HepG2 (cell line): ENCODE data around the gene ARHGAP26. TPM values are rescaled to one million over a fixed set of nuclear protein-coding genes. Genes with fewer than 3 reads are reported as not detected.

Source experiments
- ATAC-seq: fragments of 200-7000 bp; cut with Tn5 transposase; 3 replicates; pipeline ENCODE4 v1.9.1; 2020; ENCODE audit warnings: mild to moderate bottlenecking, moderate library complexity
- BruUV-seq: library from RNA; stranded (reverse); fragments of 400-500 nt; replicated peaks from 2 replicates; lab custom pipeline; 2021; lab: Mats Ljungman, UMichigan
- CTCF ChIA-PET: fragments of 300-600 bp; formaldehyde crosslinking; extraction: SDS; loops from one replicate; lab custom pipeline; 2021; ENCODE audit warnings: low total read pairs, inconsistent platforms, low intra/inter-chr PET ratio; lab: Yijun Ruan, JAX
- POLR2A ChIA-PET: fragments of 350-600 bp; sonication (Branson Sonifier 250); formaldehyde crosslinking; loops from one replicate; lab custom pipeline; 2020; ENCODE audit warnings: antibody characterized with exemption, inconsistent platforms; lab: Yijun Ruan, JAX
- DNase-seq: peaks from one replicate; pipeline ENCODE4 v3.0.0-alpha.2; 2015; ENCODE audit warnings: low spot score
- FAIRE-seq: peaks from 3 replicates; lab custom pipeline; 2011; peaks lifted over from hg19 to GRCh38; lab: Jason Lieb, UNC
- H2AFZ ChIP-seq: one replicate; pipeline ENCODE4 v1.6.1; 2011; ENCODE audit warnings: low read length, inconsistent platforms
- H3K27ac ChIP-seq: fragments of 300-600 bp; 3 replicates; pipeline ENCODE4 v1.8.0; 2011; ENCODE audit warnings: mixed run types, mild to moderate bottlenecking, mixed read lengths, low read length, inconsistent platforms; ENCODE audit not compliant: insufficient read depth; ENCODE audit errors: extremely low read length
- H3K27me3 ChIP-seq, 2 experiments: fragments of 200-600 bp in 1 of 2; 2 replicates in 1 of 2; 3 replicates in 1 of 2; pipeline versions ENCODE4 v1.6.0 to v1.8.0; 2011; ENCODE audit warnings: low read length in 2 of 2, mild to moderate bottlenecking in 2 of 2, moderate library complexity in 2 of 2, inconsistent platforms in 1 of 2; ENCODE audit not compliant: insufficient read depth in 2 of 2, control insufficient read depth in 1 of 2
- H3K36me3 ChIP-seq, 2 experiments: fragments of 200-600 bp in 1 of 2; replicated peaks in 1 of 2; 2 replicates in 1 of 2; 3 replicates in 1 of 2; pipeline versions ENCODE4 v1.5.1 to v1.8.0; 2011; ENCODE audit warnings: low read length in 2 of 2, inconsistent platforms in 1 of 2; ENCODE audit not compliant: insufficient read depth in 2 of 2, control insufficient read depth in 1 of 2
- H3K4me1 ChIP-seq: 2 replicates; pipeline ENCODE4 v1.5.1; 2012; ENCODE audit warnings: low read length, inconsistent platforms; ENCODE audit not compliant: insufficient read depth
- H3K4me2 ChIP-seq: 2 replicates; pipeline ENCODE4 v1.6.0; 2011; ENCODE audit warnings: low read depth, low read length, inconsistent platforms
- H3K4me3 ChIP-seq, 3 experiments: fragments of 200-600 bp in 1 of 3; sonication (generic), shearing (Covaris generic) in 1 of 3; replicated peaks in 1 of 3; 2 replicates each; pipeline ENCODE4 v1.5.1; 2011 to 2016; ENCODE audit warnings: low read length in 3 of 3, inconsistent platforms in 2 of 3, low read depth in 2 of 3, mild to moderate bottlenecking in 2 of 3, control low read depth in 1 of 3, mixed read lengths in 1 of 3; ENCODE audit not compliant: insufficient read depth in 1 of 3
- H3K79me2 ChIP-seq: one replicate; pipeline ENCODE4 v1.6.1; 2011; ENCODE audit warnings: low read length, inconsistent platforms; ENCODE audit not compliant: insufficient read depth
- H3K9ac ChIP-seq: 2 replicates; pipeline ENCODE4 v1.6.0; 2011; ENCODE audit warnings: mild to moderate bottlenecking, low read depth, low read length, inconsistent platforms; ENCODE audit not compliant: insufficient read depth
- H3K9me3 ChIP-seq: 2 replicates; pipeline ENCODE4 v1.5.1; 2012; ENCODE audit warnings: mild to moderate bottlenecking, low read length
- H4K20me1 ChIP-seq: 2 replicates; pipeline ENCODE4 v1.6.0; 2011; ENCODE audit warnings: inconsistent platforms, mild to moderate bottlenecking, low read length, moderate library complexity; ENCODE audit not compliant: insufficient read depth
- BCL6 ChIP-seq: IDR thresholded peaks from 2 replicates; pipeline ENCODE4 v1.6.1; 2016; ENCODE audit warnings: missing genetic modification reagents, missing compliant biosample characterization
- CREM ChIP-seq, 2 experiments: sonication (generic) in 1 of 2; formaldehyde crosslinking in 1 of 2; IDR thresholded peaks; 2 replicates each; pipeline versions ENCODE4 v1.4.0 to v1.6.1; 2016 to 2020; ENCODE audit warnings: antibody characterized with exemption in 1 of 2, mild to moderate bottlenecking in 1 of 2, missing genetic modification reagents in 1 of 2
- ETV6 ChIP-seq: sonication (generic); formaldehyde crosslinking; conservative IDR thresholded peaks from 2 replicates; pipeline ENCODE4 v1.4.0; 2020; ENCODE audit warnings: missing genetic modification reagents
- JUND ChIP-seq: sonication (generic); formaldehyde crosslinking; IDR thresholded peaks from 2 replicates; pipeline ENCODE4 v1.8.0; 2022; ENCODE audit warnings: mild to moderate bottlenecking, missing genetic modification reagents
- MTA1 ChIP-seq: sonication (generic); formaldehyde crosslinking; IDR thresholded peaks from 2 replicates; pipeline ENCODE4 v1.4.0; 2020; ENCODE audit warnings: missing genetic modification reagents, mild to moderate bottlenecking, borderline replicate concordance
- PAWR ChIP-seq: sonication (generic); formaldehyde crosslinking; IDR thresholded peaks from 2 replicates; pipeline ENCODE4 v1.4.0; 2020; ENCODE audit warnings: missing genetic modification reagents, mild to moderate bottlenecking, borderline replicate concordance
- STAG1 ChIP-seq: sonication (generic); formaldehyde crosslinking; IDR thresholded peaks from 2 replicates; pipeline ENCODE4 v1.4.0; 2020; ENCODE audit warnings: missing genetic modification reagents
- STAT5B ChIP-seq: sonication (generic); formaldehyde crosslinking; IDR thresholded peaks from 2 replicates; pipeline ENCODE4 v1.4.0; 2020; ENCODE audit warnings: missing genetic modification reagents
- ZBTB1 ChIP-seq: sonication (generic); formaldehyde crosslinking; IDR thresholded peaks from 2 replicates; pipeline ENCODE4 v1.4.0; 2020; ENCODE audit warnings: missing genetic modification reagents, borderline replicate concordance
- ZNF776 ChIP-seq: sonication (generic); formaldehyde crosslinking; IDR thresholded peaks from 2 replicates; pipeline ENCODE4 v1.4.0; 2020; ENCODE audit warnings: mild to moderate bottlenecking, missing genetic modification reagents
- ZSCAN21 ChIP-seq: sonication (generic); formaldehyde crosslinking; IDR thresholded peaks from 2 replicates; pipeline ENCODE4 v1.8.0; 2022; ENCODE audit warnings: mild to moderate bottlenecking, missing genetic modification reagents, moderate library complexity, borderline replicate concordance
- whole genome bisulfite sequencing: methylation state at CpG from one replicate; pipeline ENCODE4 v1.1.6; 2017; ENCODE audit warnings: low lambda C conversion rate; 5-methylcytosine and 5-hydroxymethylcytosine counted together
- in situ Hi-C: cut with HindIII; loops from 2 replicates; pipeline ENCODE4 v1.10.0; 2017; ENCODE audit warnings: low pct_unique_long_range_greater_than_20kb; ENCODE audit not compliant: extremely low pct_ligation_motif_present
- intact Hi-C: fragments of 100-400 bp; cut with micrococcal nuclease; formaldehyde crosslinking; loops from one replicate; pipeline ENCODE4 v1.10.0; 2022; ENCODE audit not compliant: unreplicated experiment
- polyA plus RNA-seq, 8 experiments: library from polyadenylated mRNA; depleted of rRNA in 3 of 8; stranded (reverse) in 7 of 8; unstranded in 1 of 8; fragments of >200 nt; fragmentation: Illumina TruSeq in 4 of 8; extraction: Trizol in 4 of 8; gene quantifications; 2 replicates each; pipeline versions ENCODE4 v1.2.1 to v1.2.3, GENCODE V29; 2011 to 2016; ENCODE audit warnings: low read depth in 4 of 8, missing spikeins in 1 of 8, mixed read lengths in 1 of 8; ENCODE audit not compliant: insufficient read depth in 1 of 8
- total RNA-seq, 5 experiments: library from RNA; depleted of rRNA; stranded (reverse); fragments of >200 nt; fragmentation: Illumina TruSeq; extraction: Trizol; gene quantifications; 2 replicates each; pipeline ENCODE4 v1.2.3, GENCODE V29; 2016; ENCODE audit warnings: low read depth in 1 of 5
- TF ChIP-seq, protein P1 (sequence below): sonication (generic); formaldehyde crosslinking; IDR thresholded peaks from 2 replicates; pipeline ENCODE4 v1.4.0; 2020; ENCODE audit warnings: mild to moderate bottlenecking, missing genetic modification reagents
- TF ChIP-seq, protein P2 (sequence below): sonication (generic); formaldehyde crosslinking; IDR thresholded peaks from 2 replicates; pipeline ENCODE4 v1.5.0; 2020; ENCODE audit warnings: mild to moderate bottlenecking, missing genetic modification reagents, moderate library complexity
- TF ChIP-seq, protein P3 (sequence below): sonication (generic); formaldehyde crosslinking; IDR thresholded peaks from 2 replicates; pipeline ENCODE4 v1.5.1; 2020; ENCODE audit warnings: mild to moderate bottlenecking, missing genetic modification reagents, moderate library complexity

ARHGAP26 gene
- total and polyA plus RNA-seq, 2 of the 13 experiments (the other 11 are each of a cell fraction or from before 2014, with no cell fraction given): 9.6 to 18.2 TPM

DNA sequence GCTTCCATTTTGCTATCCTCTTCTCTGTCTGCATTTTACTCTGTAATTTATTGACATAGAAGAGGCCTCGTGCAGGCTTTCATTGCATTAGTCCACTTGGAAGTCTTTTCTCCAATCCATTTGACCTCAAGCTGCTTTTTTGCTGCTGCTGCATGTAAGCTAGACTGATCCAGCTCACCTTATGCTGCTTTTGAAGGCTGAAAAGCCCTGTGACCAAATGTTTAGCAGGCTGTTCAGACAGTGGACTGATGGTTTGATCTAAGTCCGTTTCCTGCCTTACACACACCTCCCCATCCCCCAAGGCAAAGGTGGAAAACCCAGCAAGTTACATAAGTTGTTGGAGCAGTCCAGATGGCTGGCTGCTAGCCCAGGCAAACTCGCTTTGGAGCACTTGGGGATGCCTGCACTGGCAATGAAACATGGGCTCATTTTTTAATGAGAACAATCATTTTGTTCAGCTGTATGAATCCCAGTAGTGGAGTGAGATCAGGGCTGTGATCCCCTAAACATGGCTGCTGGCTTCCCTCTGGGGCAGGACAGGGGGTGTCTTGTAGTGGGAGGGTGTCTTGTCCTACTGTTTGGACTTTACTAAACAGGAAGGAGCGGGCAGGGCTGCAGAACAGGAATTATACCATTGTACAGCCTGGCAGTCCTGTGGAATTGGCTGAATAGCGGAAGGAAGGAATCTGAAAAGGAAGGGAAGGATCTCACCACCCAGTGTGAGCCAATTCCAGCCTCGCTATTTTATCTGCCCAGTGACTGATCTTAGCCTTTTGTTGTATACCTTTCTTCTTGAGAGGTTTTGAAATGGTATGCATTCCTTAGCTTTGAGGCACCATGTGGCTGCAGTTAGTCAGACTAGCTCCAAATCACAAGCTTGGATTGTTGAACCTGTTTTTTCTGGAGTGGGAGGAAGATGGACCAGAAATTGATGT lies 212.0 kb downstream of the ARHGAP26 start (continued):
- TF ChIP-seq, protein P1, sequence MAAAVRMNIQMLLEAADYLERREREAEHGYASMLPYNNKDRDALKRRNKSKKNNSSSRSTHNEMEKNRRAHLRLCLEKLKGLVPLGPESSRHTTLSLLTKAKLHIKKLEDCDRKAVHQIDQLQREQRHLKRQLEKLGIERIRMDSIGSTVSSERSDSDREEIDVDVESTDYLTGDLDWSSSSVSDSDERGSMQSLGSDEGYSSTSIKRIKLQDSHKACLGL (CRISPR knock-in tag): no peak
- TF ChIP-seq CREM (IDR thresholded peaks at IDR 0.05) (peak; percentile 70), CREM (CRISPR knock-in tag; IDR thresholded peaks at IDR 0.05) (no peak), ETV6 (no peak), BCL6 (CRISPR knock-in tag) (peak; percentile 91)
- TF ChIP-seq, all 625 proteins: peak for 209

DNA sequence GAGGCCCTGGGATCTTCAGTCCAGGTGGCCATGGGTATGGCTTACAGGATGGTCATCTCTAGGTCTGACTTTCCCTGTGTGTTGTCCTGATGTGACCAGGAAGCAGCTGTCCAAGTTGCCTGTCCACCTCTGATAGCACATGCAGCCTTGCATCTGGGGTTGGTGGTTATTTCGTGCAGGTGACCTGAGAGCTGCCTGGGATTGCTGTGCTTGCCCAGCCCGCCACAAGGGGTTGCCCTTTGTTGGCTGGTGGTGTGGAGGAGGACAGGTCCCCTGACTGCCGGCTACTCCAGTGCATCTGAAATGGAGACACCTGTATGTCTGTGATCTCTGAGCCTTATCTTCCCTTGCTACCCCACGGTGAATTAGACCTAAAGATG lies 212.6 kb downstream of the ARHGAP26 start:
- TF ChIP-seq MTA1 (CRISPR knock-in tag) (0 out of 2 replicates have a peak, but pooled peaks have one; percentile 2), ZSCAN21 (CRISPR knock-in tag) (no peak), JUND (CRISPR knock-in tag) (no peak), ZNF776 (CRISPR knock-in tag) (0 out of 2 replicates have a peak, but pooled peaks have one; percentile 45), ZBTB1 (CRISPR knock-in tag) (no peak), PAWR (CRISPR knock-in tag) (no peak), STAG1 (CRISPR knock-in tag) (peak; percentile 45), STAT5B (CRISPR knock-in tag) (no peak)
- TF ChIP-seq, protein P2, sequence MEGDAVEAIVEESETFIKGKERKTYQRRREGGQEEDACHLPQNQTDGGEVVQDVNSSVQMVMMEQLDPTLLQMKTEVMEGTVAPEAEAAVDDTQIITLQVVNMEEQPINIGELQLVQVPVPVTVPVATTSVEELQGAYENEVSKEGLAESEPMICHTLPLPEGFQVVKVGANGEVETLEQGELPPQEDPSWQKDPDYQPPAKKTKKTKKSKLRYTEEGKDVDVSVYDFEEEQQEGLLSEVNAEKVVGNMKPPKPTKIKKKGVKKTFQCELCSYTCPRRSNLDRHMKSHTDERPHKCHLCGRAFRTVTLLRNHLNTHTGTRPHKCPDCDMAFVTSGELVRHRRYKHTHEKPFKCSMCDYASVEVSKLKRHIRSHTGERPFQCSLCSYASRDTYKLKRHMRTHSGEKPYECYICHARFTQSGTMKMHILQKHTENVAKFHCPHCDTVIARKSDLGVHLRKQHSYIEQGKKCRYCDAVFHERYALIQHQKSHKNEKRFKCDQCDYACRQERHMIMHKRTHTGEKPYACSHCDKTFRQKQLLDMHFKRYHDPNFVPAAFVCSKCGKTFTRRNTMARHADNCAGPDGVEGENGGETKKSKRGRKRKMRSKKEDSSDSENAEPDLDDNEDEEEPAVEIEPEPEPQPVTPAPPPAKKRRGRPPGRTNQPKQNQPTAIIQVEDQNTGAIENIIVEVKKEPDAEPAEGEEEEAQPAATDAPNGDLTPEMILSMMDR (CRISPR knock-in tag): peak; percentile 53
- TF ChIP-seq, protein P3, sequence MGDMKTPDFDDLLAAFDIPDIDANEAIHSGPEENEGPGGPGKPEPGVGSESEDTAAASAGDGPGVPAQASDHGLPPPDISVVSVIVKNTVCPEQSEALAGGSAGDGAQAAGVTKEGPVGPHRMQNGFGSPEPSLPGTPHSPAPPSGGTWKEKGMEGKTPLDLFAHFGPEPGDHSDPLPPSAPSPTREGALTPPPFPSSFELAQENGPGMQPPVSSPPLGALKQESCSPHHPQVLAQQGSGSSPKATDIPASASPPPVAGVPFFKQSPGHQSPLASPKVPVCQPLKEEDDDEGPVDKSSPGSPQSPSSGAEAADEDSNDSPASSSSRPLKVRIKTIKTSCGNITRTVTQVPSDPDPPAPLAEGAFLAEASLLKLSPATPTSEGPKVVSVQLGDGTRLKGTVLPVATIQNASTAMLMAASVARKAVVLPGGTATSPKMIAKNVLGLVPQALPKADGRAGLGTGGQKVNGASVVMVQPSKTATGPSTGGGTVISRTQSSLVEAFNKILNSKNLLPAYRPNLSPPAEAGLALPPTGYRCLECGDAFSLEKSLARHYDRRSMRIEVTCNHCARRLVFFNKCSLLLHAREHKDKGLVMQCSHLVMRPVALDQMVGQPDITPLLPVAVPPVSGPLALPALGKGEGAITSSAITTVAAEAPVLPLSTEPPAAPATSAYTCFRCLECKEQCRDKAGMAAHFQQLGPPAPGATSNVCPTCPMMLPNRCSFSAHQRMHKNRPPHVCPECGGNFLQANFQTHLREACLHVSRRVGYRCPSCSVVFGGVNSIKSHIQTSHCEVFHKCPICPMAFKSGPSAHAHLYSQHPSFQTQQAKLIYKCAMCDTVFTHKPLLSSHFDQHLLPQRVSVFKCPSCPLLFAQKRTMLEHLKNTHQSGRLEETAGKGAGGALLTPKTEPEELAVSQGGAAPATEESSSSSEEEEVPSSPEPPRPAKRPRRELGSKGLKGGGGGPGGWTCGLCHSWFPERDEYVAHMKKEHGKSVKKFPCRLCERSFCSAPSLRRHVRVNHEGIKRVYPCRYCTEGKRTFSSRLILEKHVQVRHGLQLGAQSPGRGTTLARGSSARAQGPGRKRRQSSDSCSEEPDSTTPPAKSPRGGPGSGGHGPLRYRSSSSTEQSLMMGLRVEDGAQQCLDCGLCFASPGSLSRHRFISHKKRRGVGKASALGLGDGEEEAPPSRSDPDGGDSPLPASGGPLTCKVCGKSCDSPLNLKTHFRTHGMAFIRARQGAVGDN: peak; percentile 27
- TF ChIP-seq, all 625 proteins: peak for 5
- ChIA-PET CTCF (no interaction called here), POLR2A (no interaction called here)
- DNase-seq (no peak), ATAC-seq (peak; percentile 72), FAIRE-seq (no peak)
- WGBS: 100% methylated on average over 1 of the region's 4 CpGs
- no peaks in the 10 kb centered on the region for H3K79me2 ChIP-seq
- H3K36me3 ChIP-seq: peaks cover 0 to 4% of the 10 kb centered on the region in 2 experiments; a peak in 1 of 5 replicates
- no peak overlapping the region for H2AFZ ChIP-seq
- H3K4me2 ChIP-seq: no peak overlapping the region
- peak overlapping the region; percentile 90 for H3K27ac ChIP-seq
- no TSS peak for BruUV-seq
- H3K4me1 ChIP-seq: peaks cover 39% of the 10 kb centered on the region
- no peaks in the 10 kb centered on the region for H3K9me3 ChIP-seq
- intact Hi-C loops (no loop called here), in situ Hi-C loops (no loop called here)
- no peaks in the 10 kb centered on the region for H4K20me1 ChIP-seq
- no peak overlapping the region for H3K4me3 ChIP-seq
- no peak overlapping the region for H3K9ac ChIP-seq
- no peaks in the 10 kb centered on the region for H3K27me3 ChIP-seq
